B cell (primary cell): ENCODE results near the gene KIF25.

Source experiments
- CTCF ChIP-seq: fragments of 200-600 bp; IDR thresholded peaks from one replicate; pipeline ENCODE4 v1.8.0; 2022; ENCODE audit warnings: antibody characterized with exemption, mild to moderate bottlenecking
- EZH2 ChIP-seq: IDR thresholded peaks from 2 replicates; pipeline ENCODE4 v1.6.1; 2012; ENCODE audit warnings: borderline replicate concordance, low read depth, mild to moderate bottlenecking, moderate library complexity, low read length; ENCODE audit not compliant: insufficient read depth, poor library complexity, severe bottlenecking

GRCh38 chr6:168063431-168063830 lies 66.0 kb downstream of the KIF25 start:
- TF ChIP-seq EZH2: no peak
- TF ChIP-seq CTCF: no peak
